NOMO-1 (cell line): Measurements from ENCODE around the gene FRS3.
"Not testable (repeated sequence)": the region's sequence is repeated elsewhere in the genome, so short reads cannot be mapped to it uniquely, and the experiment has no call there.

ENCODE experiments used
- DNase-seq, 2 experiments: peaks; one replicate each; lab custom pipeline; 2025; ENCODE audit not compliant: unreplicated experiment in 2 of 2; lab: John Stamatoyannopoulos, UW

Gene FRS3, protein sequence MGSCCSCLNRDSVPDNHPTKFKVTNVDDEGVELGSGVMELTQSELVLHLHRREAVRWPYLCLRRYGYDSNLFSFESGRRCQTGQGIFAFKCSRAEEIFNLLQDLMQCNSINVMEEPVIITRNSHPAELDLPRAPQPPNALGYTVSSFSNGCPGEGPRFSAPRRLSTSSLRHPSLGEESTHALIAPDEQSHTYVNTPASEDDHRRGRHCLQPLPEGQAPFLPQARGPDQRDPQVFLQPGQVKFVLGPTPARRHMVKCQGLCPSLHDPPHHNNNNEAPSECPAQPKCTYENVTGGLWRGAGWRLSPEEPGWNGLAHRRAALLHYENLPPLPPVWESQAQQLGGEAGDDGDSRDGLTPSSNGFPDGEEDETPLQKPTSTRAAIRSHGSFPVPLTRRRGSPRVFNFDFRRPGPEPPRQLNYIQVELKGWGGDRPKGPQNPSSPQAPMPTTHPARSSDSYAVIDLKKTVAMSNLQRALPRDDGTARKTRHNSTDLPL

DNA sequence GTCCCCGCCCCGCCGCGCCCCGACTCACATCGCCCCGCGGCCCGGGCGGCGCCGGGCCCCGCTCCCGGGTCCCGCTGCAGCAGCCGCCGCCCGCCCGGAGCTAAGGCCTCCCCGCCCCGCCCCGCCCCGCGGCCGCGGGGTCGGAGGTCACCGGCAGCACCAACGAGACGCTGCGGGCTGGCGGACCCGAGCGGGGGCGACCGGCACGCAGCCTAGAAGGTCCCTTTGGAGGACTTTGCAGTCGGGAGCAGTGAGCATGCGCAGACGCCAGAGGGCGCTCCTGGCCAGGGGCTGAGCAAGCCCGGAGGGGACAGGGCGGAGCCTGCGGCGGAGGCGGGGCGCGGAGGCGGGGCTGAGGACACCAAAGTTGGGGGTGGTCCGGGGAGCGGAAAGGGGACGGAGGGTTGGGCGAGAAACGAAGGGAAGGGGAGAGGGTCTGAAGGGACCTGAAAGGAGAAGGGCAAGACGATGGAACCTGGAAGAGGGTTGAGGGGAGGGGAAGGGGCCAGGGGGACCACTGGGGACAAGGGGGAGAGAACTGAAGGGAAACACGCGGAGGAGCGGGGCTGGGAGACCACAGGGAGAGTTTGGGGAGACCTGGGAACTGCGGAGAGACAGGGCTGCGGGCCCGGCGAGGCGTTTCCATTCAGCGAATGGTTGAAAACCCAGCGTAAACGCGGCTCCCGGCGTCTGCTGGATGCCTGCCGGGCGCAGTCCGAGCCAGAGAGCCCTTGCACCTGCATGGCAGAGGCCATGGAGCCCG is at the start of gene FRS3:
Gene FRS3 (minus strand): TSS at position 113 of the 763 bp plus-strand sequence. CDS start 2,913 bp downstream, outside the sequence.
- peak; percentile 87 to 94 for DNase-seq

DNA sequence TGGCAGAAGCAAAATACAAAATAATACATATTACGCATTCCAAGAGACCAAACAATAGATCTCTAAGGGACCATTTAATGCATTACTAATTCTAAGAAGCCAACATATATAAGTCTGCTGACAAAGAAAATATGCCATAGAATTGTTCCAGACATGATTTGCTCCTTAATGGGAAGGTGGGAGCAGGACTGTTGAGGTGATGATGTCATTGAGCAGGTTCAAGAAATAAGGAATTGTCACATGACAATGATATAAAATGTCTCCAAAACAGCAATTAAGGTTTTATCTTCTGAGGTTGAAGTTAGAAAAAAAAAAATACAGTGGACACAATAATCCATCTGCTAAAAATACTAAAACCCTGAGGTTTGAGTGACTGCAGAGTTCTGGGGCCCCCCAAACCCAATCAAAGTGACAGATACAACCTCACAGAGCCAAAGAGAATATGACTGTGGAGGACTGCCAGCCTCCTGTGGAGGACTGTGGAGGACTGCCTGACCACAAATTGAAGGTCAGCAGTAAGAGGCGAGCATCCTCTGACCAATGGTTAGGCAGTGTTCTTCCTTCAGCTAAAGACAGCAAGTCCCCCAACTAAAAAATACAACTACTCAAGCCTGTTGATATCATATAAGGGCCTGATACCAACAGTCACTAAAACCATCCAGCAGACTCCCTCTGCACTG is 46.8 kb upstream of the FRS3 start:
- DNase-seq, result no peak

DNA sequence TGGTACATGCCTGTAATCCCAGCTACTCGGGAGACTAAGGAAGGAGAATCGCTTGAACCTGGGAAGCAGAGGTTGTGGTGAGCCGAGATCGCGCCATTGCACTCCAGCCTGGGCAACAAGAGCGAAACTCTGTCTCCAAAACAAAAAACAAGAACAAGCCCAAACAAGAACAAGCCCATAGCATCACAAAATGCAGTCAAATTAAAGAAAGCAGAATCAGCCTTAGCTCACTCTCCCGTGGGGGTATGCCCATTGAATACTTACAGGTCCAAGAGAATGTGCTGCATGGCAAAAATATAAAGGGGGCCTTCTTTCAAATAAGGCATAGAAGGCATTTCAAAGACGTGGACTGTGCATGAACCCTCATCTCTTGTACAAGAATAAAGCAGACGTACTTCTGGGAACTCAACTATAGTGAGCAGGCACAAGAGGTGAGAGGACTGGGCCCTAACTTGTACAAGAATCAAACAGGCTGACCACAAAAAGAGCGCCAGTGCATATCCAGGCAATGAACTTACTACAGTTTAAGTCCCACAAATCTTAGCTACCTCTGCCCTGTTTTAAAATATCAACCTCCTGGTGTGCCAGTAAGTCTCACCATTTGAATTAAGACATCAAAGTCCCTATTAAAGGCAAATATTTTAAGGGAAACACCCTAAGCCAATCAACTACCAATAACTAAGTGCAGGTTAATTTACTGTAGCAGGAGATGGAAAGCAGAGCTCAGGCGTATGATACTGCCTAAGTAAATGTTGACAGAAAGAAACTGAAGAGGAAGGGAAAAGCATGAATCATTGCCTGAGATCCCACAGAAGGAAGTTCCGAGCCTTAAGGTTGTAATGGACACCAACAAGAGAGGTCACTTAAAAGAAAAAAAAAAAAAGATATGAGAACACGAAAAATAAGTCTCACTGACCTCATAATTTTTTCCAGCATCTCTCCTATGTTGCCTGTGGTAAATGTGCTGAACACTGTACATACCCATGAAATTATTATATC is 45.2 kb upstream of the FRS3 start:
- DNase-seq, result peak in 1 of 2 experiments; percentile 22

DNA sequence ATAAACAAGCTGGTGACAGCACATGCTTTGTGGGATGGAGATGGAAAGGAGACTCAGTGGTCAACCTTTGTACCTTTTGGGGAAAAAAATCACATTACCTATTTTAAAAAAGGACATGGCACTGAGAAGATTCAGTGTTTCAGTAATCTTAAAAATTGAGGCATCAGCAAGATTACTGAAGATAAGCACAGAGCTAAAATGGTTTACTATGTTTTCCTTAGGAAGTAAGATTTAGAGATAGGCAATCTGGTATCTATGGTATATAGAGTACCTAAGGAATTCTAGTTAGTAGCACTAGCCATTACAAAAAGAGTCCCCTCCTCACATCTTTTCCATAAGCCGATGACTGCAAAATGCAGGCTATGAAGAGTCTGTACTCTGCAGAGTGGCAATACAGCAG is 43.5 kb upstream of the FRS3 start:
- no peak for DNase-seq

DNA sequence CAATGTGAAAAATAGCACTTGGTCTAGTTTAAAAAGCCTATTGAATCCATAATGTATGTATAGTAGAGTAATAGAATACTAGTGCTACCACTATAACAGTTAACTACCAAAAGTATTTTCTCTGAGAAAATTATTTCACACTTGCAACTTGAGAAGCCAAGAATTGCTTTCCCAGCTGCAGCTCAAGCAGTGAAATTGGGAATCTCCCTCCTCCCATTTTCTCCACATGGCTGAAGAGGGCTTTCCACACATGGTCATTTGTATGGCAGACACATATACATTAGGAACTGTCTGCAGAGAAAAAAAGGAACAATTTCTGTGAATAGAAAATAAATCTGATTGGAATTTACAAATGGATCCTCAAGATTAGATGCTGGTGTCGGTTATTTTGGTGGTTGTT is 42.3 kb upstream of the FRS3 start:
- DNase-seq, result no peak

DNA sequence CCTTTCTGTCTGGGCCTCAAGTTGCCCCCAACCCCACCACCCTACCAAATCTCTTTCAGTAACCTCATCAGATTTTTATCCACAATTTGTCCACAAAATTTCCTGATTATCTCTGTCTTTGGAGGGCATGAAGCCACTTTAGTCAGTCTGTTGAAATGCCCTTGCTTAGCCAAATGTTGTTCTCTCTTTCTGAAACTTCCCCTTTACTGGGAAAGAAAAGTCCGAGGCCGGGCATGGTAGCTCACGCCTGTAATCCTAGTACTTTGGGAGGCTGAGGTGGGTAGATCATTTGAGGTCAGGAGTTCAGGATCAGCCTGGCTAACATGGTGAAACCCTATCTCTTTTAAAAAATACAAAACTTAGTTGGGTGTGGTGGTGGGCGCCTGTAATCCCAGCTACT is 41.6 kb upstream of the FRS3 start:
- peak in 1 of 2 experiments; percentile 22 for DNase-seq

DNA sequence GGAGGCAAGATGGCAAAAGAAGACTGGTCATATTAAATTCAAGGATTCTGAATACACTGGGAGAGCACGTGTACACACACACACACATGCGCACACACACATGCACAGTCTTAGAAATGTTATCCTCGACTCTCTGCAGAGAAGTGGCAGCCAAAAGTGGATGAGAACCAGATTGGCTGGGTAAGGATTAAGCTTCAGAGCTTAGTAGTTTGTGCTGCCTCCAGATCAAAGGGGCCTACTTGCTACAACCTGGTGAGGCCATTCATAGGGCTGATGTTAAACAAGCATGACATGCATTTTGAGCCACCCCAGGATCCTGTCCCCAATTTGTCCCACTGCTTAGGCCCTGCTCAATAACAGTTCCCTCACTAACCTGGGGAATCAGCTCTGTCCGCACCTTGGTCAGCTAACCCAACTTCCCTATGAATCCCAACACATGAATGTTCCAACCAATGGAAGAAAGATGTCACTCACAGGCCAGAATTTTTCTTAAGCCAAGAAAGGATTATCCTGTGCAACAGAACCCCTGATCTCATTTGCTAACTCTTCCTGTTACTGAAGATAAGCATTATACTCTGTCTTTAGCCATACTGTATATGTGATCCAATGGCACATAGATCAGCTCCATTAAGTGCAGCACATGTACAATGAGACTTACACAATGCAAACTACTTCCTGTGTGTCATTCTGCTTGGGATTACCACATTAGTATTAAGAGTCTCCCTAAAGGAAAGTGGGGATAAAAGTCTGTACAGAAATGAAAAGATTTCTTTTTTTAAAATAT is 38.8 kb upstream of the FRS3 start:
- DNase-seq, result peak in 1 of 2 experiments; percentile 14

DNA sequence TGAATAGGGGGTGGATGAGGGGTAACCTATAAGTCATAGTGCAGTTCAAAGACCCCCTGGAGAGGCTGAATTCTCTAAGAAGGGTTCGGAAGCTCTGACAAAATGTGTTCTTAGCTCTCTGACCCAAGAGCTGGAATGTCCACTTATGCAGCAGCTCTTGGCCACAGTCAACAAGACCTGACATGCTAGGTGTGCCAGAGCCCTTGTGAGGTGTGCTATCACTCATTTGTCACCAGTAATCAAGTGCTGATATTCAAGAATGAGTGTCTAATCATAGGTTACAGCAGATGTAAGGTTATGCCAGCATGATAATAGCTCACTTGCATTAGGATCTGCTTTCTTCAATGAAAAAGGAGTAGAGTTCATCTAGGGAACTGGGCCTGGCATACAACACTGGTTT is 35.9 kb upstream of the FRS3 start:
- DNase-seq, result no peak

DNA sequence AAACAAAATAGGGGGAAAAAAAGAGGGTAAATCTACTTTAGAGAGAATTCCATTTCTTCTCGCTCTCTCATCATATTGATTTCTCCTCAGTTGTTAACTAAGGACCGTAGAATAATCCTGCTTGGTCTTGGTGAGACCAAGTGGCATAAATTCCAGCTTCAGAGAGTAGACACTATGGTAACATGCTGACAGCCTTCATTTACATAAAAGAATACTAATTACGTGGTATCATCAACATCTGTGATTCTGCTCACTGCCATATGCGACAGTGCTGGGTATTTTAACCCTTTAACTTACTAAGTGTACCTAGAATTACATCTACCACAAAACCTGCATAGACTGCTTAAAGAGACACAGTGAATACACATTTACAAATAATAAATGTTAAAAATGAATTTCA is 34.9 kb upstream of the FRS3 start:
- DNase-seq, result no peak

DNA sequence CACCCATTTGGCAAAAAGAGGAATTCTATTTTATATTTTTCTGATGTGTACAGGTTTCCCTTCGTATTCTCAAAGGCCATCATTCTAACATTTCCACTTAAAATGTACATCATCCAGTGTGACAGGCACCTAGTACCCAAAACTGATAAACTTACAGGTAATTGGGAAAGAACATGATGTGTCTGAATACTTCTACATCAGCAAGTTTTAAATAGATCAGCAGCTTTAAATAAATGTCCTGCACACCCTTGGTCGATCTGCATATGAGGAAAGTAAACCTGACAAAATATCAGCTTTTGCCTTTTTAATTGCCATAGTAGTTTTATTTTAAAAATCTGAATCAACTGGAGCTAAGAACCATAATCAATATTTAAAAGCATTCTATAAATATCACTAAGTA is 34.3 kb upstream of the FRS3 start:
- DNase-seq, result no peak

DNA sequence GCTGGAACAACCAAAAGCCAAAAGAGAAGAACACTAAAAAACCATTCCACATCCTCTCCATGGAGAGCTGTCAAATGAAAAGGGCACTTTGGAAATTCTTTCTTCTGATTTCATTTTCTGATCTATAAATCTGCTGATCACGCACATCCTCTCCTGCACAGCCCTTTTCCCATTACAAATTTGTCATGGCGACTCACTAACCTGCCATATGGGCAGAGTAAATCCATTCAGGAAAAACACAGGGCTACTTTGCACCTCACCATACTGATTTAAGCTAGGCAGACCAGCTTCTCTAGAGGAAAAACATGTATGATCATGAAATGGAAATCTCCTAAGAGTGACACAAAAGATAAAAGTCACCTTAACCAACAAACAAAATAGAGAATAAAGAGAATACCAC is 33.8 kb upstream of the FRS3 start:
- DNase-seq, result no peak

DNA sequence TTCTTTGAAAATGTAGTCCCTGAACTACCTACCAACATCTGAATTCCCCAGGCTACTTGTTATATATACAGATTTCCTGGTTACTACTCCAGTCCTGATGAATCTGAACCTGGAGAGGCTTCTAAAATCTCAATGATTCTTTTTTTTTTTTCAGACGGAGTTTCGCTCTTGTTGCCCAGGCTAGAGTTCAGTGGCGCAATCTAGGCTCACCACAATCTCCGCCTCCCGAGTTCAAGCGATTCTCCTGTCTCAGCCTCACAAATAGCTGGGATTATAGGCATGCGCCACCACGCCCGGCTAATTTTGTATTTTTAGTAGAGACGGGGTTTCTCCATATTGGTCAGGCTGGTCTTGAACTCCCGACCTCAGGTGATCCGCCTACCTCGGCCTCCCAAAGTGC is 32.2 kb upstream of the FRS3 start:
- DNase-seq, result not testable (repeated sequence)

DNA sequence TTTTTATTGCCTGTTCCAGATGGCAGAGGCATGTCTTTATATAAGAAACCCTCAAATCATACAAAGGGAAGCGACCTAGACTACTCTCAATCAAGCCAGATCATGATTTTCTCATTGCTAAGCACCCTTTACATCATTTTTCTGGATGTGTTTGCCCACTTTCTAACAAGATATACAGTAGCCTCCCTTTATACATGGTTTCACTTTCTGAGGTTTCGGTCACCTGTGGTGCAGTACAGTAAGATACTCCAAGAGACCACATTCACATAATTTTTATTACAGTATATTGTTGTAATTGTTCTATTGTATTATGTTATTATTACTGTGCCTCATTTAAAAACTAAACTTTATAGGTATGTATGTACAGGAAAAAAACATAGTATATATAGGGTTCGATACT is 31.4 kb upstream of the FRS3 start:
- DNase-seq, result no peak

DNA sequence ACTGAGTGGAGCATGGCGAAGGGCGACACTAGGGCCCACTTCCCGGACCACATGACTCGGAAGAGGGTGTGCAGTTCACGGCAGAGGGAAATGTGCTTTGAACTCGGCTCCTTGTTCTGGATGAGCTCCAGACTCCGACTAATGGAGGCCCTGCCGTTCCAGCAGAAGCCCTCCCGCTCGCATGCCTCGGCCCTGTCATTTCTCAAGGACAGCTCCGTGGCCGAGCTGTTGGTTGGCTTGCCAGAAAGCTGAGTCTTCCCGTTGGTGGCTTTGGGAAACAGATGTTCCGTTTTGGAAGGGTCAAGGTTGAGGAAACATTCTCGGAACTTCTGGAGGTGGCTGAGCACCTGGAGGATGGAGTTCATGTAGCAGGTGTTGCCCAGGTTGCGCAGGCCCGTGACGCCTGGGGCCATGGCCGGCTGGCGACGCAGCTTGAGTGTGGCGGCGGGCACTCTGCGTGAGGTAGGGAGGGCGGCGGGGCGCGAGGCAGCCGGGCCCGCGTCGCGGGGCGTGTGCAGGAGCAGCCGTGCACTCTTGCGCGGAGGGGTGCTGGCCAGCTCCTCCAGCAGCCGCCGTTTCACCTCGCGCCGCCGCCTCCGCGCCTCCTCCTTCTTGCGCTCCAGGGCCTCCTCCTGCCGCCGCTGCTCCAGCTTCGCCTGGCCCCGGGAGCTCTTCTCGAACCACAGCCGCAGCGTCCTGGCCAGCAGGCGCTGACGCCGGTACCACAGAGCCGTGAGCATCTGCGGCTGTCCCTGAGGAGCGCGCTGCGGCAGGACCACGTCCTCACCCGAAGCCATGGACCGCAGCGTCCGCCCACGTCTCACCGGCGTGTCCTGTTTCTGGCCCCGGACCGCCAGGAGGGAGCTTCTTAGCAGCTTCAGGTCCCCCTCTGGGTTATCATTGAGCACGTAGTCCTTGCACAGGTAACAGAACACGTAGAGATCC is 26.4 kb upstream of the FRS3 start:
- DNase-seq, result no peak

DNA sequence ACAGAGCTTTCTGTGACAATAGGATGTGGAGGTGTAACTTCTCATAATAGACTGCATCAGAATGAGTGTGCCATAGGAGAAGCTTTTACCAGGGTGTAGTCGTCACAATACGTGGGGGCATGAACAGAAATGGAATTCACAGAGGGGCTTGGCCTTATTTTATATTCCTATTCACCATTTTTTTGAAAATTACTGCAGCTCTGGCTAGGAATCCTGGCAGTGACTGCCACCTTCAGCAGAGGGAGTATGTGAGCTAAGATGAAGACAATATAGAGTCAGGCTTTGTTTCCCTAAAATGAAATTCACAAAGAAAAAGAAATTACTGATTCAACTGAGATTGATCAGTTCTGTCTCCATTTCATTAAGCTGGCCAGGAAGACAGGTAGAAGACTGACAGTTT is 21.7 kb upstream of the FRS3 start:
- DNase-seq, result no peak

DNA sequence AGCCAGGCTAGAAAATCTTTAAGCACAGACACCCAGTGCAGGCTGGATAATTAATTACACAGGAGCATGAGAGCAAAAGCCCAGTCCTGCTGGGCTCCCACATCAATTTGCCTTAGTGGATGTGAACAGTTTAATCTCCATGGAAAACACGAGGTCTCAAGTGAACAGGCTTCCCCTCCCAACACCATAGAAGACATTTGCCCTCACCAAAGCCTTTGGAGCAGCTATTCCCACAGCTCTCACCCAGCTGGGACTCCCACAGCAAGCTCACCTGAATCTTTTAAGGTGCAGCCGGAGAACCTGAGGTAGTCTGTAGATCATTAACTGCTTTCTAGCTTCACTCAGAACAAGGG is 19.8 kb upstream of the FRS3 start:
- DNase-seq, result no peak

DNA sequence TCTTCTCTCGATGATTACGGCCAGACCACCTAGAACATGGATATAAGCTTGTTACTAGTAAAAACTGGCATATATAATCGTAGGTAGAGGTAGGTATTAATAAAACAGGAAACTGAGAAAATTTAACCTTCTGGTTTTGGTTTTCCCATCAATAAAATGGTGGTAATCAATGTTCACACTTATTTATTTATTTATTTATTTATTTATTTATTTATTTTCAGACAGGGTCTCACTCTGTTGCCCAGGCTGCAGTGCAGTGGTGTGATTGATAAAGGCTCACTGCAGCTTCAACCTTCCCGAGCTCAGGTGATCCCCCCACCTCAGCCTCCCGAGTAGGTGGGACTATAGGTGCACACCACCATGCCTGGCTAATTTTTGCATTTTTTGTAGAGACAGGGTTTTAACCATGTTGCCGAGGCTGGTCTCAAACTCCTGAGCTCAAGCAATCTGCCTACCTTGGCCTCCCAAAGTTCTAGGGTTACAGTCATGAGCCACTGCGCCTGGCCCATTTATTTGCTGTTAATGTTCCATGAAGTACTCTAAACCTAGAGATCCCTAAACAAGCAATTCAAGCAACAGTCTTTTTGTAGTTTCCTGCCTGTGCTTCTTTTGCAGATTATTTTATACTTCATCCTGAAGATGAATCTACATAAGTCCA is 19.3 kb upstream of the FRS3 start:
- DNase-seq, result no peak

DNA sequence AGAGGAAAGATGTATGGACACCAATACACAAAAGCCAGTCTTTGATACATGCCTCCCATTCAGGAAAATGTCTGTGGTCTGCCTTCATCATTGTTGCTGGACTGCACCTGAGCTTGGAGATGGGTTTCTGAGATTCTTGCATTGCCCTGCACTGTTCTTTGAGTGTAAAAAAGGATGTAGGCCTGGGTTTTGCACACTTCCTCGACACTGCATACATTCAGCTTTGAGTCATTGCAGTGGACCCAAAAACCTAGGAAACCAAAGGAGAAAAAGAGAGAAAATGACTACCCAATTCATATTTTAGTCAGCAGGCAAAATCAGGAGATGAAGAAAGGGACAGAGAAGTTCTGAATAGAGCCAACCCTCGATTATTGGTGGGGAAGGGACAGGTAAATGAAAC is 16.8 kb upstream of the FRS3 start:
- no peak for DNase-seq
